Mesenteric fat pad (tissue), 1 donor: ENCODE measurements around the gene NPAS4. TPM values are rescaled to one million over a fixed set of nuclear protein-coding genes. Genes with fewer than 3 reads are reported as not detected.

Source experiments
- DNase-seq: peaks from one replicate; pipeline ENCODE4 v3.0.0-alpha.2; 2020; ENCODE audit warnings: low spot score
- total RNA-seq: library from RNA; stranded (reverse); fragmentation: NEBNext Ultra II Directional; extraction: Animal tissue kit (Norgen Biotek cat#: 25700); gene quantifications from one replicate; pipeline ENCODE4 v1.2.1, GENCODE V29; 2021
- donor health status: DM: yes; HTN: yes; CAD: no.

The NPAS4 gene
- total RNA-seq, 1 donor from 2014 or later: not detected

- DNase-seq: no peak
These were observed 54.7 kb downstream of the NPAS4 start for GRCh38 chr11:66475349-66476172.

Other genes with a start within 250 kb of the NPAS4 start
- gene KLC2, start 163.3 kb upstream of the NPAS4 start, total RNA-seq: 35.0 TPM
- gene RAB1B, start 152.4 kb upstream of the NPAS4 start, total RNA-seq: 138 TPM
- 0.55 TPM for gene CNIH2, start 142.9 kb upstream of the NPAS4 start, total RNA-seq
- gene YIF1A, start 131.9 kb upstream of the NPAS4 start, total RNA-seq: 81.7 TPM
- 0.19 TPM for gene TMEM151A, start 129.1 kb upstream of the NPAS4 start, total RNA-seq
- 810 TPM for gene CD248, start 104.0 kb upstream of the NPAS4 start, total RNA-seq
- gene RIN1, start 84.6 kb upstream of the NPAS4 start, total RNA-seq: 6.5 TPM
- 31.8 TPM for gene BRMS1, start 75.9 kb upstream of the NPAS4 start, total RNA-seq
- 16.1 TPM for gene B4GAT1, start 73.4 kb upstream of the NPAS4 start, total RNA-seq
- gene SLC29A2, start 49.3 kb upstream of the NPAS4 start, total RNA-seq: 5.9 TPM
- gene MRPL11, start 17.8 kb downstream of the NPAS4 start, total RNA-seq: 32.2 TPM
- gene PELI3, start 45.9 kb downstream of the NPAS4 start, total RNA-seq: 11.6 TPM
- gene DPP3, start 59.4 kb downstream of the NPAS4 start, total RNA-seq: 26.5 TPM
- gene BBS1, start 89.6 kb downstream of the NPAS4 start, total RNA-seq: 14.8 TPM
- gene ZDHHC24, start 125.0 kb downstream of the NPAS4 start, total RNA-seq: 14.1 TPM
- 0.10 TPM for gene ACTN3, start 125.9 kb downstream of the NPAS4 start, total RNA-seq
- gene CTSF, start 147.6 kb downstream of the NPAS4 start, total RNA-seq: 44.2 TPM
- gene CCDC87, start 172.0 kb downstream of the NPAS4 start, total RNA-seq: not detected
- 31.5 TPM for gene CCS, start 172.2 kb downstream of the NPAS4 start, total RNA-seq
- gene RBM14, start 195.6 kb downstream of the NPAS4 start, total RNA-seq: 64.0 TPM
- 95.7 TPM for gene RBM4, start 217.7 kb downstream of the NPAS4 start, total RNA-seq